HT-29 (cell line): ENCODE measurements around the gene TET2. TPM values are rescaled to one million over a fixed set of nuclear protein-coding genes. Genes with fewer than 3 reads are reported as not detected.

Experiments used
- DNase-seq: peaks from one replicate; pipeline ENCODE4 v3.0.0-alpha.2; 2015; ENCODE audit warnings: low spot score
- total RNA-seq: library from RNA; depleted of rRNA; stranded (reverse); fragments of >200 nt; shearing (Covaris generic); gene quantifications from 2 replicates; pipeline ENCODE4 v1.2.3, GENCODE V29; 2014

The TET2 gene
- total RNA-seq, 1 experiment from 2014 or later: 5.2 TPM

DNA sequence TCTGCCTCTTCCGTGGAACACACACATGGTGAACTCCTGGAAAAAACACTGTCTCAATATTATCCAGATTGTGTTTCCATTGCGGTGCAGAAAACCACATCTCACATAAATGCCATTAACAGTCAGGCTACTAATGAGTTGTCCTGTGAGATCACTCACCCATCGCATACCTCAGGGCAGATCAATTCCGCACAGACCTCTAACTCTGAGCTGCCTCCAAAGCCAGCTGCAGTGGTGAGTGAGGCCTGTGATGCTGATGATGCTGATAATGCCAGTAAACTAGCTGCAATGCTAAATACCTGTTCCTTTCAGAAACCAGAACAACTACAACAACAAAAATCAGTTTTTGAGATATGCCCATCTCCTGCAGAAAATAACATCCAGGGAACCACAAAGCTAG lies 87.9 kb downstream of the TET2 start:
- DNase-seq: no peak

- DNase-seq: no peak
Measured at GRCh38 chr4:105236202-105236915, 89.7 kb downstream of the TET2 start.

- DNase-seq: no peak
Measured at GRCh38 chr4:105236916-105237311, 90.2 kb downstream of the TET2 start.

GRCh38 chr4:105240037-105240436 lies 93.4 kb downstream of the TET2 start:
- no peak for DNase-seq

- DNase-seq: no peak
Measured at GRCh38 chr4:105241451-105241850, 94.8 kb downstream of the TET2 start.

DNA sequence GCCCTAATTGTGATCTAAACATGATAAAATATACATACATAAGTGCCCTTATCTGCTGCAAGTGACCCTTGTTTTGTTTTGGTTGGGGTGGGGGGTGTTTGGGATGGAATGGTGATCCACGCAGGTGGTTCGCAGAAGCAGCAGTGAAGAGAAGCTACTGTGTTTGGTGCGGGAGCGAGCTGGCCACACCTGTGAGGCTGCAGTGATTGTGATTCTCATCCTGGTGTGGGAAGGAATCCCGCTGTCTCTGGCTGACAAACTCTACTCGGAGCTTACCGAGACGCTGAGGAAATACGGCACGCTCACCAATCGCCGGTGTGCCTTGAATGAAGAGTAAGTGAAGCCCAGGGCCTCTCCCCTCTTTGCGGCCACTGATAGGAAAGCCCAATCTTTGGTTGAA lies 96.8 kb downstream of the TET2 start:
- no peak for DNase-seq

DNA sequence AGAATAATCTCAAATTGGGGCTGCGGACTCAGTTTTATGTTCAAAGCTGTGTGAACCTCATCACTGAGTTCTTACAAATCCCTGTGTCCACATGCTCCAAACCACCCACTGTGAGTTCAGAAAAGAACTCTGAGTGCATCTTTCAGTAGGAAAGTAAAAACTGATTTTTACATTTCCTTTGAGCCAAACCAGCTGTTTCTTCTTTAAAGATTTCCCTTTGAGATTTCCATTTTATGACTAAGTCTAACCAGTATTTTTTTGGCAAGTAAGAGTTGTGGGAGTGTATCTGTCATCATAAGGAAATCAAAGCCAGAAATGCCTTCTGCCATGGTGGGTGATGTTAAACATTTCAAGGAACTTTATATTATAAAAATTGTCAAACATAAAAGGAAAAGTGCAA lies 100.0 kb downstream of the TET2 start:
- no peak for DNase-seq

DNA sequence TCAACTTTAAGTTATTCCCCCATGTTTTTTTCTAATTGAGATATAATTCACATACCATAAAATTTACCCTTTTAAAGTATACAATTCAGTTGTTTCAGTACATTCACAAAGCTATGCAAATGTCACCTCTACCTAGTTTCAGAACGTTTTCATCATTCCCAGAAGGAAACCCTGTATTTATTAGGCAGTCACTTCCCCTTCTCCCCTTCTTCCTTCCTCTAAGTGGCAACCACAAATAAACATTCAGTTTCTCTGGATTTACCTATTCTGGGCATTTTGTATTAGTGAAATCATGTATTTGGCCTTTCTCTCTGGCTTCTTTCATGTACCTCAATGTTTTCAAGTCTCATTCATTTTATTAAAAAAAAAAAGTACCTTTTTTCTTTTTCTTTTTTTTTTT lies 101.9 kb downstream of the TET2 start:
- no peak for DNase-seq

DNA sequence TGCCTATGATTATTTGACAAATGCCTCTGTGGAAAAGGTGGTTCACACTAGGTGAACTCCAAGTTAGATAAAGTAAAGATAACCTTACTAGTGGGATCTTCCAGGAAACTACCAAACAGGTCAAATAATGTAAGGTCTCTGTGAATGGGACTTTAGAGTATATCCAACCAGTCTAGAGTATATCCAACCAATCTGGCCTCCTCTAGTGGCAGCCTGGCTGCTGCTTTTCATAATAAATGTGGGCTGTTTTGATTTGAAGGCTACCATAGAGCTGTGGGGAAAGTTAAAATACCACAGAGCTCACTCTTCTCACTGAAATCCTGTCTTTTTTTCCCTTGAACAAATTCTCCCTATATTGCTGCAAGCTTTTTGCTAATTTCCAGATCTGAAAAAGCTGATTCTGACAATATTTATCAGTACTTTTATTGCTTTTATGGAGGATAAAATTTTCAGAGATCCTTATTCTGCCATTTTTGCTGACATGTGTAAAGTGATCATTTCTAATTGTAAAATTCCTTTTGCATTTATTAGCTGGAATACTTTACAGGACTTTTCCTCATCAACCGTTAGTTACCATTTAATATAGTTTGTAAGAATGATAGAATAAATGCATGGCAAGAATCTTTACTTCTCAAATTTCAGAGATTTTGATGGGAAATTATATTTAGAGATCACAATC lies 111.3 kb downstream of the TET2 start:
- peak; percentile 6 for DNase-seq

DNA sequence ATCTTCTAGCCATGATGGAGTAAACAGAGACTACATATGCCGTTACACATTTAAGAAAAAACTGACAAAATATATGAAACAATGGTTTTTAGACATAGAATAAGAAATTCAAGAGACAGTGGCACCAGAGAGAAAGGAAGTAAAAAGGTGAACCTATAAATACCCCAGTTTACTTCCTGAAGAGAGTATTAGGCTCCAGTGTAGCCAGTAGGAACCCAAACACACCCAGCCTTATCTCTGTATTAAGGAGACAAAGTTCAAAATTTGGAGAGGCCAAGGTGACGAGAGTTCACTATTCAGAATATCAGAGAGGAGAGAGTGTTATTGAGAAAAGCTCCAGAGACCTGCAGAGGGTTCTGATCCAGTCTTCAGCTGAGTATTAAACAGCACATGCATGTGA lies 119.0 kb downstream of the TET2 start:
- no peak for DNase-seq

- no peak for DNase-seq
Measured at GRCh38 chr4:105267280-105267679, 120.6 kb downstream of the TET2 start.

DNA sequence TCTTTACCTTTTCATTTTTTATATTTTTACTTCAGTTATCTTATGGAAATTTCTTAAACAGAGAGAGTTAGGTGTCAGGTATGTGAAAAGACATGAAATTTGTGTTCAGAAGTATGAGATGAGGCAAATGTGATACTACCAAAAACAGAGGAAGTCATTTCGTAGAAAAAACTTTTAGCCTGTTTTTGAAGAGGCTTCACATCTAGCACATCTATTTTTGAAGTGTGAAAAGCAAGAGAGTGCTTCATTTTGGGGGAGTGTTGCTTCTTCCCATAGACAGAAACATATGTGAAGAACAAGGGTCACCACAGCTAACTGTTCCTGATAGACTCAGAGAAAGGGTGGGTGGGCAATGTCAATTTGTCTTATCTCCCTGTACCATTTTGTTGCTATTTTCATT lies 125.3 kb downstream of the TET2 start:
- DNase-seq: no peak

DNA sequence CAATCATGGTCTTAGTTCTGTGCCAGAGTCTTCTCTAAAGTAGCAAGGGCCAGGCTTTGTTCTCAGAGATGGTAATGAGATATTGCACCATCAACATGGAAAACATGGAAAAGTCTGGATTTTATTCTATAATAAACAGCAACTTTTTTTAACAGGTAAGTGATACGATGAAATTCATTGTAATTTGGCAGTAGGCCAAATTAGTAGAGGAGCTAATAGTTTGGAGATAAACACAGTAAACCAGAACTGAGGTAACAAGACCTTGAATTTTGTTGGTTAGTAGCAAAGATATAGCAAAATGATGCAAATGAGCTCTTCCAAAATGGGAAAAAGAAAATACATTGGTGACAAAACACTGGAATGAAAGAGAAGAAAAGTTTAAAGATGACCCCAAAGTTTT lies 126.6 kb downstream of the TET2 start:
- no peak for DNase-seq

GRCh38 chr4:105274090-105274489 lies 127.4 kb downstream of the TET2 start:
- DNase-seq: no peak

DNA sequence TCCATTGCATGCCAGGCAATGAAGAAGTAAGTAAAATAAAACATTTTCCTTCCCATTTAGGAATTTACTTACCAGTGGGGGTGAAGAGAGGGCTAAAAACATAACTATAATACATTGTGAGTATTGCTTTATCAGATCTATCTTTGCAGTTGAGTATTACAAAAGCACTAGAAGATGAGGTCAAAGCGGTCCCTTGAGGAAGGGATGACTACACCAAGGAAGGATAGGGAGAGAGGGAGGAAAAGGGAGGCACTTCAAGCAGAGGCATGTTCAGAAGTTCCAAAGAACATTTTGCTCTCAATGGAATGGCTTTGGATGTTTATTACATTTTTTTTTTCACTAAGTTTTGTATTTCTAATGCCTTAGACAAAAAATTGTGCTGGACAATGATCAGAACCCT lies 127.8 kb downstream of the TET2 start:
- no peak for DNase-seq

DNA sequence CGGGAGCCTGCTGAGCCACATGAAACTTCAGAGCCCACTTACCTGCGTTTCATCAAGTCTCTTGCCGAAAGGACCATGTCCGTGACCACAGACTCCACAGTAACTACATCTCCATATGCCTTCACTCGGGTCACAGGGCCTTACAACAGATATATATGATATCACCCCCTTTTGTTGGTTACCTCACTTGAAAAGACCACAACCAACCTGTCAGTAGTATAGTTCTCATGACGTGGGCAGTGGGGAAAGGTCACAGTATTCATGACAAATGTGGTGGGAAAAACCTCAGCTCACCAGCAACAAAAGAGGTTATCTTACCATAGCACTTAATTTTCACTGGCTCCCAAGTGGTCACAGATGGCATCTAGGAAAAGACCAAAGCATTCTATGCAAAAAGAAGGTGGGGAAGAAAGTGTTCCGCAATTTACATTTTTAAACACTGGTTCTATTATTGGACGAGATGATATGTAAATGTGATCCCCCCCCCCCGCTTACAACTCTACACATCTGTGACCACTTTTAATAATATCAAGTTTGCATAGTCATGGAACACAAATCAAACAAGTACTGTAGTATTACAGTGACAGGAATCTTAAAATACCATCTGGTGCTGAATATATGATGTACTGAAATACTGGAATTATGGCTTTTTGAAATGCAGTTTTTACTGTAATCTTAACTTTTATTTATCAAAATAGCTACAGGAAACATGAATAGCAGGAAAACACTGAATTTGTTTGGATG lies 129.9 kb downstream of the TET2 start:
- DNase-seq: no peak

DNA sequence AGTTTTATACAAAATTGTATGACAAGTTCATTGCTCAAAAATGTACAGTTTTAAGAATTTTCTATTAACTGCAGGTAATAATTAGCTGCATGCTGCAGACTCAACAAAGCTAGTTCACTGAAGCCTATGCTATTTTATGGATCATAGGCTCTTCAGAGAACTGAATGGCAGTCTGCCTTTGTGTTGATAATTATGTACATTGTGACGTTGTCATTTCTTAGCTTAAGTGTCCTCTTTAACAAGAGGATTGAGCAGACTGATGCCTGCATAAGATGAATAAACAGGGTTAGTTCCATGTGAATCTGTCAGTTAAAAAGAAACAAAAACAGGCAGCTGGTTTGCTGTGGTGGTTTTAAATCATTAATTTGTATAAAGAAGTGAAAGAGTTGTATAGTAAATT lies 131.0 kb downstream of the TET2 start:
- no peak for DNase-seq

GRCh38 chr4:105279314-105279713 lies 132.6 kb downstream of the TET2 start:
- no peak for DNase-seq

- DNase-seq: no peak
Measured at GRCh38 chr4:105280338-105281123, 133.9 kb downstream of the TET2 start.

DNA sequence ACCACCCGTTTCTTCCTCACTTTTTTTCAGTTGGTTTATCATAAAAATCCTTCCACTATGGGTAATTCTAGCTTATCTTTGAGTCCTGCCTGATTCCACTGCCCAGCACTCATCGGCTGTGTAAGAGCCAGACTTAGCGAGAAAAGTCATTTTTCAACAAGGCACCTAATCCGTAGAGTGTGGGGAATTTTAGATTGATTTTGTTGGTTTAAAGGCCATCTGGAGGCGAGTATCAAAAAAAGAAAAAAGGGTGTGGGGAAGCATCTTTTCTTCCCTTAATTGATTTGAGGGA lies 134.4 kb downstream of the TET2 start:
- no peak for DNase-seq

GRCh38 chr4:105282489-105282888 lies 135.8 kb downstream of the TET2 start:
- no peak for DNase-seq

DNA sequence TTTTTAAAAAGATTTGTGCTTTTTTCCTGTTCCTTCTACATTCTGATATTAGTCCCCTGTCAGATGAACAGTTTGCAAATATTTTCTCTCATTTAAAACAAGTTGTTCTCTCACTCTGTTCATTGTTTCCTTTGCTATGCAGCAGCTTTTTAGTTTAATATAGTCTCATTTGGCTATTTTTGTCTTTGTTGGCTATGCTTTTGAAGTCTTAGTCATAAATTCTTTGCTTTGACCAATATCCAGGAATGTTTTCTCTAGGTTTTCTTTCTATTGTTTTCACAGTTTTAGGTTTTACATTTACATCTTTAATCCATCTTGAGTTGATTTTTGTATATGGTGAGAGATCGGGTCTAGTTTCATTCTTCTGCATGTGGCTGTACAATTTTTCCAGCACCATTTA lies 136.8 kb downstream of the TET2 start:
- no peak for DNase-seq
